Measurements from ENCODE around the gene LIFR.

- no peak for TF ChIP-seq POLR2A (IDR thresholded peaks at IDR 0.05)
- TF ChIP-seq CTCF (IDR thresholded peaks at IDR 0.05), result no peak
Measured at GRCh38 chr5:38541174-38541725, 15.2 kb downstream of the LIFR start.

Data from heart left ventricle (tissue), 13 donors.